ENCODE data around the gene RPS3. TPM values are rescaled to one million over a fixed set of nuclear protein-coding genes. Genes with fewer than 3 reads are reported as not detected.

RPS3 gene
- polyA plus RNA-seq (2013, experiment 1 of 2) = 3,157 TPM
- 3,069 TPM for polyA plus RNA-seq (2013, experiment 2 of 2)

DNA sequence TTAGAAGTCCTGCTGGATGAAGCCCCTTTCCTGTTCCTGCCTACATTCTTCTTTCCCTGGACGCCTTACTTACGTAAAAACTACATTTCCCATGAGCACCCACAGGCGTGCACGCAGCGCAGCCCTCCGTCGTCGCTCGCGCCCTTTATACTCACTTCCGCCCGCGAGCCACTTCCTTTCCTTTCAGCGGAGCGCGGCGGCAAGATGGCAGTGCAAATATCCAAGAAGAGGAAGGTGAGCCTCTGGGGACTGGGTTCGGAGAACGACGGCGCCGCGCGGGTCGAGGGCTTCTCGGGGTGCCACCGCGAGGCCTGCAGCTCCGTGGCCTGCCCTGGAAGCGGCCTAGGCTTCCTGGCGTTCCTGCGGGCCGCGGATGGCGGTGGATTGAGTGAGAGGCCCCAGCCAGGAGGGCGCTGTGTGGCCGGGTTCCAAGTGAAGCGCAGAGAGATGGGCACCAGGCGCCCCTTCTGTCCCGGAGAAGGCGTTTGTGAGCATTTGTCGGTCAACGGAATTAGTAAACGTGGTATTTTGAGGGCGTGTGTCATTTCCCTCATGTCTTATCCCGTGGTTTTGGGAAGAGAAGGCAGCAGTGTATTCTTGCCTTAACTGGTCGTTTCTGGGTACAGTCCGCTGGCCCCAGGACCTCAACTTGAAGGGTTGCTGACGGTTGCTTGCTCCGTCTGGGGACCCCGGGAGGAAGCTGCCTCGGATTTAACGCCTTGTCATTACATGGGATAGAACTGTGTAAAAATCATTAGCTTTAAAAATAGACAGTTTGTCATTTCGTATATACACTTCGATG lies at the start of gene RPS3:
TSS of gene RPS3 (plus strand) at position 175 of the 802 bp plus-strand sequence. CDS start at position 205, 30 bp downstream.
- H3K36me3 ChIP-seq (ENCODE audit: control insufficient read depth, insufficient read depth, low read length) = peaks cover 43% of the 10 kb centered on the region
- peak within 1 kb of the TSS; percentile 98 for H3K27ac ChIP-seq (ENCODE audit: low read depth, low read length, severe bottlenecking)
- WGBS, 2 experiments (ENCODE audit: insufficient coverage in 2 of 2) = 0% methylated on average over 33 to 45 of the region's 55 CpGs
- peaks cover 22% of the 10 kb centered on the region for H3K4me1 ChIP-seq (ENCODE audit: control insufficient read depth, insufficient read depth, low read length, poor library complexity, severe bottlenecking)
- H3K4me3 ChIP-seq (ENCODE audit: extremely low read depth, insufficient read depth, low read length, poor library complexity, severe bottlenecking) = peak within 1 kb of the TSS; percentile 82
- H3K9me3 ChIP-seq (ENCODE audit: control insufficient read depth, low read length) = no peaks in the 10 kb centered on the region

DNA sequence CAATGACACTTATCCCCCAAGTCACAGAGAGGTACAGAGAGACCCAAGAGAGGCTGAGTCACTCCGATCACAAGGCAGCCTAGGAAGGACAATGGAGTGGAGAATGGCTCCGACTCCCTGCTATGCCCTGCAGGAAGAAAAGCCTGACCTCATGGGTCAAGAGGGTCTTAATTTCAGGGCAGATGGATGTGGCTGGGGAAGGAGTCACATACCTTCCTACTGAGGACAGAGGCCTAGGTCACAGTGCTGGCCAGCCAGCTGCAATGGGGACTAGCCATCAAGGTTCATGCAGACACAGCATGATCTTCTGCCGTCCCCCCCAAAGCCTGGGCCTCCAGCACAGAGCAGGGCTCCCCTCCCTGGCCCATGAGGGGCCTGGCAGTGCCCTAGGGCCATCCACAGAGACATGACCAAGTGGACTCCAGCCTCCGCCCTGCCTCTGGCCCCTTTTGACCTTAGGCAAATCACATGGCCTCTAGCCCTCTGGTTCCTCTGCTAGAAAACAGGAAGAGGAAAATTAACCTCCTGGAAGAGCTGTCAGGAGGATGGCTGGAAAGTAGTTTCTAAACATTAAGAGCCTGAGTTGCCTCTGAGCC lies 49.7 kb upstream of the RPS3 start:
- Histone ChIP-seq H3K4me3 (ENCODE audit: extremely low read depth, insufficient read depth, low read length, poor library complexity, severe bottlenecking) (peak overlapping the region; percentile 68), H3K36me3 (ENCODE audit: control insufficient read depth, insufficient read depth, low read length) (no peaks in the 10 kb centered on the region), H3K27ac (ENCODE audit: low read depth, low read length, severe bottlenecking) (peak overlapping the region; percentile 91), H3K4me1 (ENCODE audit: control insufficient read depth, insufficient read depth, low read length, poor library complexity, severe bottlenecking) (peaks cover 61% of the 10 kb centered on the region), H3K9me3 (ENCODE audit: control insufficient read depth, low read length) (no peaks in the 10 kb centered on the region)
- 57 to 72% methylated on average over 3 to 4 of the region's 4 CpGs for WGBS, 2 experiments (ENCODE audit: insufficient coverage in 2 of 2)

DNA sequence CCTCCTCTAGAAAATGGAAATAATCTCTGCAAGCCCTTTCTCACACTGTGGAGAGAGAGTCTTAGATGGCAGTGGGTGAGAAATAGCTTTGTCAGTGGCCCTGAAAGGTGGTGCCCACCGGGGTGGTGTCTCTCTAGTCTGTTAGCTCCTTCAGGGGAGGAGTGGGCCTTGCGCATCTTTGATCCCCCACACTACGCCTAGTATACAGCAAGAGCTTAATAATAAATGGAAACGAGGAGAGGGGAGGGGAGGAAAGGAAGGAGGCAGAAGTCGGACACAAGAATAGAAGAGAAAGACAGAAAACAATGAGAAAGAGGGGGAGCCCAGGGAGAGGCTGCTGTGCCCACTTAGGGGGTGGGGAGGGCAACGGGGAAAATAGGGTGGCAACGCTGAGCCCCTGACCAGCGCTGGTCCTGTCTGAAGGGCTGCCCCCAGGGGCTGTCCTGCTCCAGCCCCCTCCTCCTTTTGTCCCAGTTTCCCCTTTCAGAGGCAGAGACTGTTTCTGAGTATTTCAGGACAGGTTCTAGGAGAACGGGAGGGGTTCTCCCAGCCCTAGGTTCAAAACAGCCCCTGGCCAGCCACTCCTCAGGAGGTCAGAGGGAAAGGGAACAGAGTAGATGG lies 49.1 kb upstream of the RPS3 start:
- Histone ChIP-seq H3K27ac (ENCODE audit: low read depth, low read length, severe bottlenecking) (peak overlapping the region; percentile 91), H3K9me3 (ENCODE audit: control insufficient read depth, low read length) (no peaks in the 10 kb centered on the region), H3K4me1 (ENCODE audit: control insufficient read depth, insufficient read depth, low read length, poor library complexity, severe bottlenecking) (peaks cover 55% of the 10 kb centered on the region), H3K36me3 (ENCODE audit: control insufficient read depth, insufficient read depth, low read length) (no peaks in the 10 kb centered on the region), H3K4me3 (ENCODE audit: extremely low read depth, insufficient read depth, low read length, poor library complexity, severe bottlenecking) (peak overlapping the region; percentile 68)
- 39 to 51% methylated on average over 2 to 5 of the region's 9 CpGs for WGBS, 2 experiments (ENCODE audit: insufficient coverage in 2 of 2)

DNA sequence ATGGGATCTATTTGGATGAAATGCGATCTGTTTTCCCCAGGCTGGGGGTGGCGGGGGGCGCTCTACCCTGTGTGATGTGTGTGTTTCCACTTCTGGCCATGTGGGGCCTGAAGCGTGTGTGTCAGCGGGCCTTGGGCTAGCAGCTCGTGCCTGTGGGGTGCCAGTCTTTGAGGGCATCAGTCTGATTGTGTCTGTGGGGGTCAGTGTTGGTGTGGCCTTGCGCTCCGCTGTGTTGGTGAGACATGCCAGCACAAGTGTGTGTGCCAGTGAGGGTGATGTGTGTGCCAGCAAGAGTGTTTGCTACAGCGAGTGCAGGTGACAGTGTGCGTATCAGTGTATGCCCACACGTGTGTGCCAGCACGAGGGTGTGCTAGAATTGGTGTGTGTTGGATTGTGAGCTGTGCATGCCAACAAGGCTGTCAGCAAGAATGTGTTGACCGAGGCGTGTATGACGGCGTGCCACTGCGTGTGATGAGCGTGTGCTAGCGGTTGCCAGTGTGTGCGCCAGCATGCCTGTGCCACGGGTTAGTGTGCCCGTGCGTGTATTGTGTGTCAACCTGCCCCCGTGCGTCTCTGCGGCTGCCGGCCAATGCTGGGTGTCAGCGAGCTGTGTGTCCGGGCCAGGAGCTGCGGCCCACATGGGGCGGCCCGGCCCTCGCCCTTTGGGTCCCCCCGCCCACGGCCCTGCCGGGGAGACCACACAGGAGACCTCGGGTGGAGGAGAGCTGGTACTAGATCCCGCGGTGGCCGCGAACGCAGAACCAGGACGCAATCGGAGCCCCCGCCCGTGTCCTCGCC lies 48.4 kb upstream of the RPS3 start:
- H3K4me3 ChIP-seq (ENCODE audit: extremely low read depth, insufficient read depth, low read length, poor library complexity, severe bottlenecking) = peak overlapping the region; percentile 68
- WGBS, 2 experiments (ENCODE audit: insufficient coverage in 2 of 2) = 8 to 9% methylated on average over 41 to 47 of the region's 47 CpGs
- peak overlapping the region; percentile 91 for H3K27ac ChIP-seq (ENCODE audit: low read depth, low read length, severe bottlenecking)
- no peaks in the 10 kb centered on the region for H3K36me3 ChIP-seq (ENCODE audit: control insufficient read depth, insufficient read depth, low read length)
- H3K9me3 ChIP-seq (ENCODE audit: control insufficient read depth, low read length) = no peaks in the 10 kb centered on the region
- peaks cover 53% of the 10 kb centered on the region for H3K4me1 ChIP-seq (ENCODE audit: control insufficient read depth, insufficient read depth, low read length, poor library complexity, severe bottlenecking)

DNA sequence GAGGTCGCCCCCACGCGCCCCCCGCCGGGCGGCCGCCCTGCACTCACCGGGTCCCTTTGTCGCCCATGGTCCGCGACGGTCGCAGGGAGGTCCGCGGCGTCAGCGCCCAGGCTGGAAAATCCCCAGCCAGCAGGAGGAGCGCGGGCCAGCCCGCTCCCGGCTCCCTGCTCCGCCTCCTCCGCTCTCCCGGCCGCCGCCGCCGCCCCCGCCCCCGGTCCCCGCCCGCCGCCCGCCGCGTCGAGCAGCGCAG lies 47.9 kb upstream of the RPS3 start, which contains the start of gene ARRB1:
TSS of gene ARRB1 (minus strand) at position 121 of the 250 bp plus-strand sequence. CDS start at position 67, 54 bp downstream.
- WGBS, 2 experiments (ENCODE audit: insufficient coverage in 2 of 2) = 0 to 1% methylated on average over 5 to 13 of the region's 38 CpGs
- no peaks in the 10 kb centered on the region for H3K36me3 ChIP-seq (ENCODE audit: control insufficient read depth, insufficient read depth, low read length)
- H3K4me3 ChIP-seq (ENCODE audit: extremely low read depth, insufficient read depth, low read length, poor library complexity, severe bottlenecking) = peak within 1 kb of the TSS; percentile 68
- peaks cover 53% of the 10 kb centered on the region for H3K4me1 ChIP-seq (ENCODE audit: control insufficient read depth, insufficient read depth, low read length, poor library complexity, severe bottlenecking)
- no peaks in the 10 kb centered on the region for H3K9me3 ChIP-seq (ENCODE audit: control insufficient read depth, low read length)
- peak within 1 kb of the TSS; percentile 91 for H3K27ac ChIP-seq (ENCODE audit: low read depth, low read length, severe bottlenecking)

DNA sequence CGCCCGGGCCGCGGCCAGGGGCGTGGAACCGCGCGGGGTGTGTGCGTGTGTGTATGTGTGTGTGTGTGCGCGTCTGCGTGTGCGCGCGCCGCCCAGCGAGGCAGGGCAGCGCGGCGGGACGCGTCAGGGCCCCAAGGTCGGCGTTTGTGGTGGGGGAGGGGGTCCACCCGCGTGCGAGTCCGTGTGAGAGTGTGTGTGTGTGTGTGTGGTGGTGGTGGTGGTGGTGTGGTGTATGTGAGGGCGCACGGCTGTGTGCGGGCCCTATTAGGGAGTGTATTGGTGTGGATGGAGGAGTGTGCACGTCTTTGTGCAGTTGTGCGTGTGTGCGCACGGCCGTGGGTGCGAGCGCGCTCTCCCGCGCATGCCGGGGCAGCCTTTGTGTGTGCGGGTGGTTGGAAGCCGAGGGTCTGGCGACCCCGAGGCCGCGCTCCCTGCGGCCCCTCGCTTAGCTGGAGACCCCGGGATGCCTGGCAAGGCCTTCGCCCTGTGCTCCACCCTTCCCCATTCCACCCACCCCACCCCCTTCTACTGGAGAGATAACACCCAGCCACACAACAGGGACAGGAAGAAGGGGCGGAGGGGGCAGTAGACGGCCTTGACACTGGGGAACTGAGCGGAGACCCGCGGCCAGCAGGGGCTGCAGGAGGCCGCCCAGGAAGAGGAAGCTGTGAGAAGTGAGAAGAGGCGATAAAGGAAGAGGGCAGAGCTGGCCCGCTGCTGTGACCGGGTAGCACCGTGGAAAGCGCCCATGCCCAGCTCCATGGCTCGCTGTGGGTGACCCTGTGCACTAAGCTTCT lies 47.3 kb upstream of the RPS3 start:
- Histone ChIP-seq H3K4me3 (ENCODE audit: extremely low read depth, insufficient read depth, low read length, poor library complexity, severe bottlenecking) (peak overlapping the region; percentile 68), H3K4me1 (ENCODE audit: control insufficient read depth, insufficient read depth, low read length, poor library complexity, severe bottlenecking) (peaks cover 47% of the 10 kb centered on the region), H3K36me3 (ENCODE audit: control insufficient read depth, insufficient read depth, low read length) (no peaks in the 10 kb centered on the region), H3K9me3 (ENCODE audit: control insufficient read depth, low read length) (no peaks in the 10 kb centered on the region), H3K27ac (ENCODE audit: low read depth, low read length, severe bottlenecking) (peak overlapping the region; percentile 69)
- 2 to 7% methylated on average over 16 to 50 of the region's 64 CpGs for WGBS, 2 experiments (ENCODE audit: insufficient coverage in 2 of 2)

DNA sequence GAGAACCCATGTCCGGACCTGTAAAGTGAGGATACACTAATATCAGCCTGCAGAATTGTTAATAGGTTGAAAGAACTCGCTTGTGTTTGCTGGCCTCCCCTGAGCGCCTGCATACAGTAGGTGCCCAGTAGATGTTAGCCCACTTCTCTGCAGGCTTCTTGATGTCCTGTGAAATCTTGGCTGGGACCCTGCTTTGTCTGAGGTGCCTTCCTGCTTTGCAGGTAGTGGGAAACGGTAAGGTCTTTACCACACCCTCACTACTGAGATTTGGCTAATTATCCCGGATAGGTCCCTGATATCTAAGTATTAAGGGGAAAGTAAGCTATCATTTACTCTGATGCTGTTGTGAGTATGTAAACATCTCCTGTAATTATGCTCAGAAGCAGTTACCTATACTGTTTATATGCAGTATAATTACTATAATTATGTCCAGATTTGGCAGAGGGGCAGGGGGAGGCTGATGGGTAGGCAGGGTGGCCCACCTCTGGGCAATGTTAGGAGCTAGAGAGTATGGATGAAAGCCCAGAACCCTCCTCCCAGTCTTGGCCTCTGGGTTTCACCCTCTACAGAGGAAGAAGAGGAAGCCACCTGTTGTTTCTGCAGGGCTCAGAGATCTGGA lies 46.6 kb upstream of the RPS3 start:
- no peaks in the 10 kb centered on the region for H3K9me3 ChIP-seq (ENCODE audit: control insufficient read depth, low read length)
- WGBS, 2 experiments (ENCODE audit: insufficient coverage in 2 of 2) = 53 to 63% methylated on average over 3 of the region's 5 CpGs
- H3K4me3 ChIP-seq (ENCODE audit: extremely low read depth, insufficient read depth, low read length, poor library complexity, severe bottlenecking) = peak overlapping the region; percentile 68
- H3K4me1 ChIP-seq (ENCODE audit: control insufficient read depth, insufficient read depth, low read length, poor library complexity, severe bottlenecking) = peaks cover 40% of the 10 kb centered on the region
- H3K27ac ChIP-seq (ENCODE audit: low read depth, low read length, severe bottlenecking) = peak overlapping the region; percentile 69
- H3K36me3 ChIP-seq (ENCODE audit: control insufficient read depth, insufficient read depth, low read length) = no peaks in the 10 kb centered on the region

DNA sequence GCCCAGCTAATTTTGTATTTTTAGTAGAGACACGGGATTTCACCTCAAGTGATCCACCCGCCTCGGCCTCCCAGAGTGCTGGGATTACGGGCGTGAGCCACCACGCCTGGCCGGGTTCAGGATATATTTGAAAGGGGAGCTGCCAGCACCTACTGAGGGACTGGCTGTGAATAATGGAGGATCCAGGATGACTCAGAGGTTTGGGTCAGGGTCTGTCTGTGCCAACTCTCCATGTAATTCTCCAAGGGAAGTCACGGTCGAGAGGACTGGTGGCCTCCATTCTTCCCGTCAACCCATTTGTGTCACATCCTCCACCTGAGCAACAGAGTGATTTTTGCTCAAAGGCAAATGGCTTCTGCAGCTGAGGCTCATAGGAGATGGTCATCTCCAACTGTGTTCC lies 44.3 kb upstream of the RPS3 start:
- no peaks in the 10 kb centered on the region for H3K36me3 ChIP-seq (ENCODE audit: control insufficient read depth, insufficient read depth, low read length)
- WGBS, 2 experiments (ENCODE audit: insufficient coverage in 2 of 2) = 94 to 96% methylated on average over 10 of the region's 10 CpGs
- H3K9me3 ChIP-seq (ENCODE audit: control insufficient read depth, low read length) = no peaks in the 10 kb centered on the region
- H3K4me1 ChIP-seq (ENCODE audit: control insufficient read depth, insufficient read depth, low read length, poor library complexity, severe bottlenecking) = peaks cover 17% of the 10 kb centered on the region
- no peak overlapping the region for H3K4me3 ChIP-seq (ENCODE audit: extremely low read depth, insufficient read depth, low read length, poor library complexity, severe bottlenecking)
- H3K27ac ChIP-seq (ENCODE audit: low read depth, low read length, severe bottlenecking) = no peak overlapping the region

DNA sequence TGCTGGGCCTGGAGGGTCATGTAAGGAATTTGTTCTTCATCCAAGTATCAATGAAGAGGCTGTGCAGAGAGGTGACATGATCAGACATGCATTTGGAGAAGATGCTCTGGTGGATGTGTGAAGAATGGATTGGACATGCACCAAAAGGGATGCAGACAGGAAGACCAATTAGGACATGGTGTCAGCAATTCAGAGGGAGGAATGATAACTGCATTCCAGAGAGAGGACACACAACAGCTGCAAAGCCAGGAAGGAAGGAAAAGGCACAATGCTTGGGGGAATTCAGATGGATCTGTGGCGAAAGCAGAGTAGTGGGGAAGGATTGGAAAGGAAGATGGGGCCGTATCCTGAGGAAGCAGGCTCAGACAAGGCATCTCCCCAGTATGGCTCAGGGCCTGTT lies 42.7 kb upstream of the RPS3 start:
- Histone ChIP-seq H3K27ac (ENCODE audit: low read depth, low read length, severe bottlenecking) (no peak overlapping the region), H3K4me1 (ENCODE audit: control insufficient read depth, insufficient read depth, low read length, poor library complexity, severe bottlenecking) (peaks cover 6% of the 10 kb centered on the region)
- 81 to 83% methylated on average over 1 to 2 of the region's 2 CpGs for WGBS, 2 experiments (ENCODE audit: insufficient coverage in 2 of 2)

More for the DNA sequence above, 42.7 kb upstream of the RPS3 start:
- no peaks in the 10 kb centered on the region for H3K36me3 ChIP-seq (ENCODE audit: control insufficient read depth, insufficient read depth, low read length)
- H3K4me3 ChIP-seq (ENCODE audit: extremely low read depth, insufficient read depth, low read length, poor library complexity, severe bottlenecking) = no peak overlapping the region
- no peaks in the 10 kb centered on the region for H3K9me3 ChIP-seq (ENCODE audit: control insufficient read depth, low read length)

All from mesodermal cell (in vitro differentiated cells).